HG03135 (cell line): ENCODE data around the gene TFF3.
"Not testable (repeated sequence)": the region's sequence is repeated elsewhere in the genome, so short reads cannot be mapped to it uniquely, and the experiment has no call there.

Experiments
- ATAC-seq: cut with Tn5 transposase; IDR thresholded peaks from one replicate; pipeline ENCODE4 v1.9.1; 2021; ENCODE audit warnings: mild to moderate bottlenecking, moderate library complexity; ENCODE audit not compliant: unreplicated experiment

The TFF3 gene

GRCh38 chr21:42307106-42307505 is 8.1 kb downstream of the TFF3 start:
- ATAC-seq: no peak

DNA sequence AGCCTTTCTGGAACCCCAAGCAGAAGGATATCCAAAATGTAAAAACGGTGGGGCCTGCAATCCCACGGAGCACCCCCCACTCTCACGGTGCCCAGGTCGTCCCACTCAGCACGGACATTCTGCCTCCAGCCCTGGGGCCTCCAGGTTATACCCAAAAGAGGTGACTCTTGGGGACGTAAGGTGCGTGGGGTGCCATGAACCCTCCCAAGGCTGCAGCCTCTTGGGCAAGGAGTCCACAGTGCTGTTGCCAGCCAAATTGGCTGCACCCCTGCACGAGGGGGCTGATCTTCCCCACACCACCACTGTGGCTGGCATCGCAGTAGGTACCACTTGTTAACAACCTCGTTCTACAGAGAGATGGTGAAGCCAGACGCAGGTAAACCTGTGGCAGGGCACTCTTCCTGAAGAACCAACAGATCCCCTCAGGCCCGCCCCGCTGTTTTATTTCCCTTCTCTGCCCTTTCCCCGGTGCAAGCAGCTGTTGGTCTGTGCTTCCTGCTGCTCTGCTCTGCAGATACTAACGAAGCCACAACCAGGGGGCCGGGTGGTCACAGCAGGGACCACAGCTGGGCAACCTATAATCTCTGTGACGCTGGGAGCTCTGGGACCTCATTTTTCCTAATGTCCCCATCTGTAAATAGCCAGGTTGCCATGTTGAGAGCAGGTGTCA is 8.7 kb downstream of the TFF3 start:
- no peak for ATAC-seq

- no peak for ATAC-seq
Measured at GRCh38 chr21:42305707-42306147, 9.5 kb downstream of the TFF3 start.

- no peak for ATAC-seq
Measured at GRCh38 chr21:42304556-42305454, 10.4 kb downstream of the TFF3 start.

- ATAC-seq: no peak
Measured at GRCh38 chr21:42303443-42303842, 11.8 kb downstream of the TFF3 start.

- ATAC-seq: no peak
Measured at GRCh38 chr21:42302794-42303193, 12.4 kb downstream of the TFF3 start.

DNA sequence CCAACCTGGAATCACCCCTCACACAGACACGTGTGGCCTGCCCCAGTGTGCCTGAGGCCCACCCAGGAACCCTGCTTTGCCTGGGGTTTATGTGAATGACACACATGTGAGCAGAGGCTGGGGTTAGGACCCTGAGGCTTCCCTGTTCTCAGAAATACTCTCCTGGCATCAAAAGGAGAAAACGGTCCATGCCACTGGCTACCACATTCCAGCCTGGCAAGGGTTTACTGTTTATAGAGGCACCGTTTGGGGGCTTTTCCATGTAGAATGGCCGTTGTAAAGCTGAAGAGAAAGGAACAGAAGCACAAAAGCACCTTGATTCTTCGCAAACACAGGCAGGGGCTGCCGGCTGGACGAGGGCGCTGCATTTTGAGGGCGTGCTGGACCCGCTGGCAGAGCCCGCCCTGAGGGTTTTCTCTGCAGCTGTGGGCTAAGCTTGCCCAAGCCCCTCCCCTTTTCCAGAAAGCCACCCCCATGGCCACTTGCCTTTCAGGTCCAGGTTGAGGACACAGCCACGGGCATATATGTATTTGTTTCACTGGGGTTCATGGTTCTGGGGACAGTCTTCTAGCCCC is 13.0 kb downstream of the TFF3 start:
- ATAC-seq: no peak

DNA sequence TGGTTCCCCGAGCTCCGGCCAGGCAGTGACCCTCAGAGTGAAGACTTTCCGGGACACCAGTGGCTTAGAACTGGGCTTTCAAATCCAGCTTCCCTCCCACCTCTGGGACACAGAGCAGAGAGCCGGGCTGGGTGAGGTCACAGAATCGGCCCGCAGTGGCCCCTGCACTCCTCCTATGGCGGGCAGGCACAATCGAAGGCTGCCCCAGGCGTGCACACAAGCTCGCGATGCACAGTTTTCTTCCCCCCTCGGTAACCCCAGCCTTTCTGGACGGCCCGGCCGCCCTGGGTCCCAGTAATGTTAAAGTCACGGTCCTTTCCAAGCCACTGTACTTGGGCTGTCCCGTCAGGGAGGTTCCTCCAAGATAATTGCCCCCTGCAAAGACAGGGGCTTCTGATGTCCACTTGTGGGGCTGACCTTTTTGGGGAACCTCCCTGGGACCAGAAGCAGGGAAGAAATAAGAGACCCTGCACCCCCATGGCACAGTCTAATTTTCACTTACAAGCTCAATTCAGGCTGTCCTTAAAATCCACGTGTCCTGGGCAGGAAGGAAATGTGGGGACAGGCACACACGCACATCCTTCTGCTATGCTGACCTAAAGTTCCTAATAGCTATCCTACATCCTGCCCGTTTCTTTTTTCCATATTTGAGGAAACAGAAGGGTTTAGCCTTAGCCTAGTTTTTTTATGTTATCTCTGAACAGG is 13.7 kb downstream of the TFF3 start:
- ATAC-seq: no peak

DNA sequence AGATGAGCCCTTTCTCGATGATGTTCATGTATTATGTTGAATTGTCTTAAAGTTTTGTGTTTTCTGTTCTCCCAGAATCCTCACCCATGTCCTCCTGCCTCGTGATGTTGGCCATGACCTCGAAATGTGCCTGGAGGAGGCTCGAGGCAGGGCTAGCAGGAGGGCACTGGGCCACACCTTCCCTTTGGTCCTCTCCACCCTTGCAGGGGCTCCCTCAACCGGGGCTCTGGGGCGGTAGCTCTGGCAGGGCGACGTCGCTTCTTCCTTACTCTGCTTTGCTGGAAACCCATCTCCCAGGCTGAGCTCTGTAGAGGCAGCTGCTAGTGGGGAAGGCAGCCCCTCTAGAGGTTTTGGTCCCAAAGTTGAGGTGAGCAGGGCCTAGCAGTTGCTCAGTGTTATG is 14.3 kb downstream of the TFF3 start:
- no peak for ATAC-seq

GRCh38 chr21:42300045-42300583 is 15.1 kb downstream of the TFF3 start:
- ATAC-seq: no peak

DNA sequence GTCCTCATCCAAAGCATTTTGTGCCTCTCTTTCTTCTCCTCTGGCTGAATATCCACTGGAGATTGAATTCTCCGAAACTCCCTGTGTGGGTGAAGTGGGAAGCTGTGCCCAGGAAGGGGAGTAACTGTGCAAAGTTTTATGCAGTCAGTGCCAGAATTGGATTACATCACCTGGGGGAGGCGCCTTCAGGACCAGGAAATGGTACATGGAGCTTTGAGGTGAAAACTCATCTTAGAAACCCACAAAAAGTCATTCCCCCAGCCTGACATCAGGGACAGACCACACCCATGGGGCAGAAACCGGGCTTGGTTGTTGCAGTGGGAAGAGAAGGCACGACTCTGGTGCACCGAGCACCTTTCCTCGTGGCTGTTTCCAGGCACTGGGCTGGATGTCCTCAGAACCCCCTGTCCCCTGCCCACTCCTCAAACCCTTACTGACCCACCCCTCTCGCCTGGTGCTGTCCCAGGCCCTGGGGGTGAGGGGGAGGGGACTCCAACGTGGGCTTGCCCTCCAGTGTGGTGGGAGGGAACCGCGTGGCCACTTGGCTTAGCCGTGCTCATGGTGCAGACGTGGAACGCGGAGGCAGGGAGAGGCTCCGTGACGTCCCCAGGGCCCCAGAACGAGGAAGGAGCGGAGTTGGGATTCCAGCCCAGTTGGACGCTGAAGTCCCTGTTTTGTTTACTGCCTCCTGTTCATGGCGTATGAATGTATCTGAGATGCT is 15.7 kb downstream of the TFF3 start:
- ATAC-seq: no peak

DNA sequence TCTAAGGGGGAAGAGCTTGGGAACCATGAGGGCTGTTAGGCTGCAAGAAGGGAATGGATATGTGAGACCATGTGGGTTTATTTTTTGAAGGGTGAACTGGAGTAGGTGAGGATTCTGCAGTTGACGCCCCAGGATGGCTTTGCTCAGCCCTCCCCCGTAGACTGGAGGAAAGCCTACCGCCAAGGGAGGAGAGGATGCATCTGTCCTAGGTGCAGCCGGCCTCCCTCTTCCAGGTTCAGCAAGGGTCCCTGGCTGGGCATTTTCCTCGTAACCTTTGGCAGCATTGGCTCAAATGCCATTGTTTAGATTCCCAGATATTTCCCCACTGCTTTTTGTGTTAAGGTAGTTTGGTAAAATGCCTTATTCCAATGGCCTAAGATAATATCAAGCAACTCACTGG is 16.6 kb downstream of the TFF3 start:
- ATAC-seq: no peak

GRCh38 chr21:42298237-42298636 is 17.0 kb downstream of the TFF3 start:
- no peak for ATAC-seq

- no peak for ATAC-seq
Measured at GRCh38 chr21:42297377-42297776, 17.8 kb downstream of the TFF3 start.

GRCh38 chr21:42296501-42296900 is 18.7 kb downstream of the TFF3 start:
- no peak for ATAC-seq

DNA sequence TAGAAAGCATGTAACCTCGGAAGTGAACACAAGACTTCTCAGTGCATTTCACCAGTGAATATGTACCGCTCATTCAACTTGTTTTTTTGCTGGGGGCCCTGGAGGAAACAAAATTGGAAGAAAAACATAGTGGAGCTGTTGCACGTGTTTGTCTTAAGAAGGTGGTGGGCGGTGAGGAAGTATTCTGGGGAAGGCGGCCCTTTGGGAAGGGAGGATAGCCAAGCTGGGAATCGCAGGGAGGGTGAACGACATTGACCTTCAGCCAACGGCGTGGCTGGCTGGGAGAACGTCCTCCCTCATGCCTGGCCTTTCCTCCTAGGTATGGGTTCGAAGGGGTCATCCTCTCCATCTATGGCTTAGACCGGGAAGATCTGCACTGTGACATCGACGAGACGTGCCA is 19.4 kb downstream of the TFF3 start:
- ATAC-seq: no peak

GRCh38 chr21:42294273-42294880 is 20.8 kb downstream of the TFF3 start:
- ATAC-seq: no peak

DNA sequence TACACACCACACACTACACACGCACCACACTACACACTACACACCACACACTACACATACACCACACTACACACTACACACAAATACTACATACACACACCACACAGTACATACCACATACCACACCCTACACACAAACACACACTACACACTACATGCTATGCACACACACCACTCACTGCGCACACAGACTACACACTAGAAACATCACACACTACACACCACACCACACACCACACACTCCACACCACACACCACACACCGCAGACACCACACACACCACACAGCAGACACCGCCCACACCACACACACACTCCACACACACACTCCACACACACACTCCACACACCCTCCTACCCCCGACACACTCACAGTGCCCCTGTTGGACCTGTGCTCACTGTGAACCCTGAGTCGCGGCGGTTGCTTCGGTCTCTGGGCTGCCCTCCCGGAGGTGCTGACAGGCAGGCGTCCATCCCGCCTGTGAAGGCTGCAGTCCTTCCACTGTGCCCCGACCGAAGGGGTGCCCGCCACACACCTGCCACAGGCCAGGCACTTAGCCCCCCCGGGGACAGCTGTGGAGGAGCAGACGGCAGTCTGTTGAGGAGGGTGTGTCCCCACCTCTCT is 21.4 kb downstream of the TFF3 start:
- ATAC-seq: no peak

DNA sequence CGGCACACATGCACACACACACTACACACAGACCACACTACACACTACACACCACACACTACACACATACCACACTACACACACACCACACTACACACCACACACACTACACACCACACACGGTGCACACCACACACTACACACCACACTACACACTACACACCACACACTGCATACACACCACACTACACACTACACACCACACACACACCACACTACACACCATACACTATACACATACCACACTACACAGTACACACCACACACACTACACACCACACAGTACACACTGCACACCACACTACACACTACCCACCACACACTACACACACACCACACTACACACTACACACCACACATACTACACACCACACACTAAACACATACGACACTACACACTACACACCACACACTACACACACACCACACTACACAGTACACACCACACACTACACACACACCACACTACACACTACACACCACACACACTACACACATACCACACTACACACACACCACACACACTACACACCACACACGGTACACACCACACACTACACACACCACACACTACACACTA is 22.6 kb downstream of the TFF3 start:
- not testable (repeated sequence) for ATAC-seq
